Measurements from ENCODE around the gene ZNF37A.

DNA sequence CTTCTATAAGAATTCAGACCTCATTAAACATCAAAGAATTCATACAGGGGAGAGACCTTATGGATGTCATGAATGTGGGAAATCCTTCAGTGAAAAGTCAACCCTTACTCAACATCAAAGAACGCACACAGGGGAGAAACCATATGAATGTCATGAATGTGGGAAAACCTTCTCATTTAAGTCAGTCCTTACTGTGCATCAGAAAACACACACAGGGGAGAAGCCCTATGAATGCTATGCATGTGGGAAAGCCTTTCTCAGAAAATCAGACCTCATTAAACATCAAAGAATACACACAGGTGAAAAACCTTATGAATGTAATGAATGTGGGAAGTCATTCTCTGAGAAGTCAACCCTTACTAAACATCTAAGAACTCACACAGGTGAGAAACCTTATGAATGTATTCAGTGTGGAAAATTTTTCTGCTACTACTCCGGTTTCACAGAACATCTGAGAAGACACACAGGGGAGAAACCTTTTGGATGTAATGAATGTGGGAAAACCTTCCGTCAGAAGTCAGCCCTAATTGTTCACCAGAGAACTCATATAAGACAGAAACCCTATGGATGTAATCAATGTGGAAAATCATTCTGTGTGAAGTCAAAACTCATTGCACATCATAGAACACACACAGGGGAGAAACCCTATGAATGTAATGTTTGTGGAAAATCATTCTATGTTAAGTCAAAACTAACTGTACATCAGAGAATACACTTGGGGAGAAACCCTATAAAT lies 24.1 kb downstream of the ZNF37A start:
- TF ChIP-seq, protein P1, sequence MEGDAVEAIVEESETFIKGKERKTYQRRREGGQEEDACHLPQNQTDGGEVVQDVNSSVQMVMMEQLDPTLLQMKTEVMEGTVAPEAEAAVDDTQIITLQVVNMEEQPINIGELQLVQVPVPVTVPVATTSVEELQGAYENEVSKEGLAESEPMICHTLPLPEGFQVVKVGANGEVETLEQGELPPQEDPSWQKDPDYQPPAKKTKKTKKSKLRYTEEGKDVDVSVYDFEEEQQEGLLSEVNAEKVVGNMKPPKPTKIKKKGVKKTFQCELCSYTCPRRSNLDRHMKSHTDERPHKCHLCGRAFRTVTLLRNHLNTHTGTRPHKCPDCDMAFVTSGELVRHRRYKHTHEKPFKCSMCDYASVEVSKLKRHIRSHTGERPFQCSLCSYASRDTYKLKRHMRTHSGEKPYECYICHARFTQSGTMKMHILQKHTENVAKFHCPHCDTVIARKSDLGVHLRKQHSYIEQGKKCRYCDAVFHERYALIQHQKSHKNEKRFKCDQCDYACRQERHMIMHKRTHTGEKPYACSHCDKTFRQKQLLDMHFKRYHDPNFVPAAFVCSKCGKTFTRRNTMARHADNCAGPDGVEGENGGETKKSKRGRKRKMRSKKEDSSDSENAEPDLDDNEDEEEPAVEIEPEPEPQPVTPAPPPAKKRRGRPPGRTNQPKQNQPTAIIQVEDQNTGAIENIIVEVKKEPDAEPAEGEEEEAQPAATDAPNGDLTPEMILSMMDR (IDR thresholded peaks at IDR 0.05; ENCODE audit: insufficient read depth, low read length, poor library complexity, severe bottlenecking) = no peak
- TF ChIP-seq EZH2phosphoT487 (conservative IDR thresholded peaks at IDR 0.05; ENCODE audit: low read length) = no peak
